Pancreas (tissue), 10 donors: ENCODE data around the gene NEK4. TPM values are rescaled to one million over a fixed set of nuclear protein-coding genes. Genes with fewer than 3 reads are reported as not detected.

Experiments
- ATAC-seq, 4 donors: fragments of 200-7000 bp; cut with Tn5 transposase; one replicate each; pipeline versions ENCODE4 v1.8.0 to v1.9.1; 2020; ENCODE audit warnings: mild to moderate bottlenecking in 4 of 4, moderate library complexity in 4 of 4
- DNase-seq, 6 donors: peaks; one replicate each; pipeline ENCODE4 v3.0.0-alpha.2; 2020
- FAIRE-seq: peaks from 2 replicates; lab custom pipeline; 2012; peaks lifted over from hg19 to GRCh38; lab: Jason Lieb, UNC
- H3K27ac ChIP-seq, 4 donors: fragments of 200-600 bp; sonication (generic); 1 replicate in 3 of 4; 2 replicates in 1 of 4; pipeline versions ENCODE4 v1.5.0 to v1.8.0; 2020
- H3K27me3 ChIP-seq, 4 donors: fragments of 200-600 bp; one replicate each; pipeline ENCODE4 v1.8.0; 2021
- H3K36me3 ChIP-seq, 3 donors: fragments of 200-600 bp; sonication (generic) in 1 of 3; one replicate each; pipeline versions ENCODE4 v1.5.0 to v1.8.0; 2020 to 2021
- H3K4me1 ChIP-seq, 3 donors: fragments of 200-600 bp; one replicate each; pipeline ENCODE4 v1.8.0; 2021
- H3K4me3 ChIP-seq, 4 donors: fragments of 200-600 bp; sonication (generic) in 2 of 4; one replicate each; pipeline versions ENCODE4 v1.5.0 to v1.8.0; 2020 to 2021
- H3K9me3 ChIP-seq, 4 donors: fragments of 200-600 bp; one replicate each; pipeline ENCODE4 v1.8.0; 2021
- CTCF ChIP-seq, 4 donors: fragments of 200-600 bp; sonication (generic) in 3 of 4; IDR thresholded peaks; one replicate each; pipeline versions ENCODE4 v1.5.0 to v1.8.0; 2021; ENCODE audit warnings: antibody characterized with exemption in 4 of 4
- WGBS, 2 donors: extraction: QIAGEN DNeasy Blood & Tissue Kit; methylation state at CpG; one replicate each; pipeline ENCODE4 v1.1.7; 2013; 5-methylcytosine and 5-hydroxymethylcytosine counted together
- intact Hi-C, 3 donors: fragments of 100-400 bp; cut with DNase I; formaldehyde crosslinking; loops; one replicate each; pipeline versions ENCODE4 v1.11.1 to v1.14.2; 2022
- polyA plus RNA-seq, 2 donors: library from polyadenylated mRNA; stranded (reverse); fragments of 200-250 nt; gene quantifications; one replicate each; pipeline ENCODE4 v1.2.3, GENCODE V29; 2013
- total RNA-seq, 6 donors: library from RNA; stranded (reverse); fragmentation: NEBNext Ultra II Directional in 4 of 6; extraction: Animal tissue kit (Norgen Biotek cat#: 25700) in 4 of 6; gene quantifications; one replicate each; pipeline versions ENCODE4 v1.2.1 to v1.2.4, GENCODE V29; 2021 to 2023
- donor health status: healthy with polysubstance abuse.
- donor health status: DM: no; HTN: no; CAD: no; lungs with moderate emphysema.
- donor health status: DM: no; HTN: no; CAD: no.
- donor health status: control.
- donor health status: control.
- donor health status: Bipolar disorder and iron deficiency.
- donor health status: DM: yes; HTN: yes; CAD: no.
- donor health status: DM: no; HTN: no; CAD: no.
- donor health status: DM: no; HTN: no; CAD: no.
- donor health status: DM: yes; HTN: yes; CAD: no.

Gene NEK4
- total and polyA plus RNA-seq, 8 donors, result 4.0 to 22.0 (median 14.8) TPM

- Histone ChIP-seq H3K36me3 (peaks cover 0 to 16% (median 0%) of the 10 kb centered on the region in 3 donors), H3K4me3 (peak within 1 kb of the TSS; percentile 67 to 98 (median 98)), H3K27me3 (no peaks in the 10 kb centered on the region), H3K9me3 (no peaks in the 10 kb centered on the region), H3K4me1 (peaks cover 11 to 23% (median 15%) of the 10 kb centered on the region in 3 donors), H3K27ac (peak within 1 kb of the TSS; percentile 74 to 83 (median 79))
- ATAC-seq (peak; percentile 91 to 97 (median 92)), FAIRE-seq (no peak), DNase-seq (peak; percentile 79 to 93 (median 84))
- intact Hi-C loops, result no loop called here
- no peak for TF ChIP-seq CTCF (IDR thresholded peaks at IDR 0.05)
- 0 to 1% methylated on average over 90 to 94 of the region's 94 CpGs for WGBS, 2 donors
Measured at GRCh38 chr3:52705688-52706686, 64.8 kb downstream of the NEK4 start, which contains the start of the genes GLT8D1 and SPCS1. GLT8D1 (minus strand) TSS chr3:52705791; CDS start chr3:52700460, 5,331 bp downstream. SPCS1 (plus strand) TSS chr3:52706106; CDS start chr3:52706247, 141 bp downstream.

- Histone ChIP-seq H3K4me1 (peaks cover 11 to 23% (median 15%) of the 10 kb centered on the region in 3 donors), H3K9me3 (no peaks in the 10 kb centered on the region), H3K27ac (peak overlapping the region; percentile 74 to 83 (median 79)), H3K4me3 (peak overlapping the region; percentile 67 to 98 (median 98)), H3K27me3 (no peaks in the 10 kb centered on the region), H3K36me3 (peaks cover 0 to 16% (median 0%) of the 10 kb centered on the region in 3 donors)
- DNase-seq (no peak), FAIRE-seq (no peak), ATAC-seq (peak in 2 of 4 donors; percentile 59 to 73)
- intact Hi-C loops, result no loop called here
- no peak for TF ChIP-seq CTCF (IDR thresholded peaks at IDR 0.05)
- 0% methylated on average over 24 to 25 of the region's 25 CpGs for WGBS, 2 donors
Measured at GRCh38 chr3:52705438-52705687, 65.4 kb downstream of the NEK4 start.

DNA sequence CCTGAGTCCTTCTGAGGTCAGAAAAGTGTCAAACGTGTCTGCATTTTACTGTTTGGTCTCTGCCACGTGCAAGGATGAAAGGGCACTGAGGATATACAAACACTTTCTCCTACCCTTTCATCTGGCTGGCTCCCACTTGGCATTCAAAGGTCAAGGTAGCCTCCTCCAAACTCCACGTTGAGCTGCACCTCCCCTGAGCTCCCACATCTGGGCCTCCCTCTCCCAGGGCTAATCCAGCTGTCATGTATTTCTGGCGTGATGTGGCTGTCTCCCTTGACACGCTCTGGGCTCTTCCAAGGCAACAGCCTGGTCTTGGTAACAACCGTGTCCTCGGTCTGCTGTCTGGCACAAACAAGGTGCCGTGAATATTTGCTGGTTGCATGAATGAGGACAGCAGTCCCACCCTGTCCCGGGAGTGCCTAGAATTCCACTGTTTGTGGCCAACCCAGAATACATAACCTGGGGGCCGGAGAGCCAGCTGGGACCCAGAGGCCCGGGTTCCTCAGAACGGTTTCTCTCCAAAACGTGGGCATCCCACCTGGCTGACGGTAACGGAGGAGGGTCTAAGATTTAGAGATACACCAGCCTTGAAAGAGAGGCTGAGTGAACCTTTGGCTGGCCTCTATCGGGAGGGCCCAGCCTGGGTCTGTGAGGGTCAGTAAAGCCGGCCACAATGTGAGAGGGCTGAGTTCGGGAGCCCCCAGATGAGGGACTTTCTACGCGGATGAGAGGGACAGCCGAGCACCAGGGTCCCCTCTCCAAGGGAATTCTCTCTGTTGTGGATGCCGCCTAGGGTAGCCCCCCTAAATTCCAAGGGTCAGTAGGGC lies 65.9 kb downstream of the NEK4 start:
- Histone ChIP-seq H3K9me3 (no peaks in the 10 kb centered on the region), H3K27me3 (no peaks in the 10 kb centered on the region), H3K27ac (peak overlapping the region; percentile 74 to 83 (median 79)), H3K4me1 (peaks cover 11 to 23% (median 15%) of the 10 kb centered on the region in 3 donors), H3K36me3 (peaks cover 0 to 17% (median 0%) of the 10 kb centered on the region in 3 donors), H3K4me3 (peak overlapping the region; percentile 67 to 98 (median 98))
- ATAC-seq (peak; percentile 12 to 20 (median 15)), DNase-seq (peak in 3 of 6 donors; percentile 14 to 44 (median 28)), FAIRE-seq (no peak)
- 1% methylated on average over 22 of the region's 22 CpGs for WGBS, 2 donors
- TF ChIP-seq CTCF (IDR thresholded peaks at IDR 0.05), result no peak
- intact Hi-C loops, result no loop called here

DNA sequence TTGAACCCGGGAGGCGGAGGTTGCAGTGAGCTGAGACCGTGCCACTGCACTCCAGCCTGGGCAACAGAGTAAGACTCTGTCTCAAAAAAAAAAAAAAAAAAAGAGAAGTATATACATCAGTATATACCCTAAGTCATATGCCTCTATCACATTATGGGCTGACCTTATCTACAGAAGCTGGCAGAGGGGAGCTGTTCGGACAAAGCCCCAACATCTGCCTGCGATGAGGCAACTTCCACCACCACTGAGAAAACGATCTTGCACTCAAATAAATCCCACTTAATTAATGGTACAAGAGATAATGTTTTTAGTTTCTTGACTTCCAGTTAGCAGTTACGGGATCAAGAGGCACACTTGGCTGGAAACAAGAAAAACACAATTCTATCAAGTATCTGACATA lies 67.4 kb downstream of the NEK4 start:
- peaks cover 11 to 23% (median 15%) of the 10 kb centered on the region in 3 donors for H3K4me1 ChIP-seq
- H3K9me3 ChIP-seq, result no peaks in the 10 kb centered on the region
- H3K4me3 ChIP-seq, result peak overlapping the region in 1 of 4 donors; percentile 67
- H3K27ac ChIP-seq, result peak overlapping the region in 1 of 4 donors; percentile 19
- H3K36me3 ChIP-seq, result peaks cover 0 to 9% (median 0%) of the 10 kb centered on the region in 3 donors
- DNase-seq (no peak), FAIRE-seq (no peak), ATAC-seq (no peak)
- H3K27me3 ChIP-seq, result no peaks in the 10 kb centered on the region
- 76 to 82% methylated on average over 7 of the region's 7 CpGs for WGBS, 2 donors
- intact Hi-C loops, result no loop called here
- TF ChIP-seq CTCF (IDR thresholded peaks at IDR 0.05), result no peak
